GM23338 (cell line): ENCODE data around the gene RHCG. TPM values are rescaled to one million over a fixed set of nuclear protein-coding genes. Genes with fewer than 3 reads are reported as not detected.

Experiments
- ATAC-seq: fragments of 200-7000 bp; cut with Tn5 transposase; 3 replicates; pipeline ENCODE4 v1.9.1; 2020
- DNase-seq: peaks from one replicate; pipeline ENCODE4 v3.0.0-alpha.2; 2015; ENCODE audit warnings: low spot score
- H2AFZ ChIP-seq: fragments of 200-600 bp; sonication (generic); 2 replicates; pipeline ENCODE4 v1.8.0; 2016; ENCODE audit warnings: antibody characterized with exemption, mild to moderate bottlenecking, moderate library complexity
- H3F3A ChIP-seq: fragments of 200-600 bp; sonication (generic); replicated peaks from 2 replicates; pipeline ENCODE4 v1.8.0; 2017; ENCODE audit warnings: antibody characterized with exemption, mixed run types, low read depth
- H3K27ac ChIP-seq: fragments of 200-600 bp; sonication (generic); 2 replicates; pipeline ENCODE4 v1.6.1; 2016; ENCODE audit warnings: low read depth
- H3K27me3 ChIP-seq: fragments of 200-600 bp; sonication (generic); 2 replicates; pipeline ENCODE4 v1.8.0; 2016; ENCODE audit warnings: mild to moderate bottlenecking, mixed run types, moderate library complexity; ENCODE audit not compliant: insufficient read depth
- H3K36me3 ChIP-seq: fragments of 200-600 bp; sonication (generic); 2 replicates; pipeline ENCODE4 v1.8.0; 2016; ENCODE audit warnings: mild to moderate bottlenecking; ENCODE audit not compliant: insufficient read depth
- H3K4me1 ChIP-seq: fragments of 200-600 bp; sonication (generic); 2 replicates; pipeline ENCODE4 v1.8.0; 2016; ENCODE audit warnings: mild to moderate bottlenecking, moderate library complexity; ENCODE audit not compliant: insufficient read depth
- H3K4me2 ChIP-seq: fragments of 200-600 bp; sonication (generic); 2 replicates; pipeline ENCODE4 v1.7.1; 2017; ENCODE audit warnings: mixed run types
- H3K4me3 ChIP-seq: fragments of 200-600 bp; sonication (generic); 2 replicates; pipeline ENCODE4 v1.6.1; 2016; ENCODE audit warnings: mixed run types
- H3K79me2 ChIP-seq: fragments of 200-600 bp; sonication (generic); replicated peaks from 2 replicates; pipeline ENCODE4 v1.8.0; 2017; ENCODE audit warnings: mild to moderate bottlenecking; ENCODE audit not compliant: insufficient read depth
- H3K9me2 ChIP-seq: fragments of 200-600 bp; sonication (generic); 2 replicates; pipeline ENCODE4 v1.8.0; 2017; ENCODE audit not compliant: insufficient read depth
- H4K20me1 ChIP-seq: fragments of 200-600 bp; sonication (generic); replicated peaks from 2 replicates; pipeline ENCODE4 v1.8.0; 2017; ENCODE audit warnings: mild to moderate bottlenecking; ENCODE audit not compliant: insufficient read depth
- H3K27ac Mint-ChIP-seq: 2 replicates; pipeline ENCODE4 v1.8.0; 2020; ENCODE audit warnings: inconsistent platforms, mild to moderate bottlenecking, moderate library complexity, mixed read lengths
- H3K27me3 Mint-ChIP-seq: 3 replicates; pipeline ENCODE4 v1.8.0; 2022; ENCODE audit warnings: low read depth, mild to moderate bottlenecking, moderate library complexity, mixed read lengths, inconsistent platforms; ENCODE audit not compliant: insufficient read depth, poor library complexity
- H3K36me3 Mint-ChIP-seq: 3 replicates; pipeline ENCODE4 v1.8.0; 2021; ENCODE audit warnings: low read depth, mild to moderate bottlenecking, inconsistent platforms, moderate library complexity, mixed read lengths
- H3K4me1 Mint-ChIP-seq: 3 replicates; pipeline ENCODE4 v1.8.0; 2020; ENCODE audit warnings: mild to moderate bottlenecking, inconsistent platforms, mixed read lengths
- H3K4me3 Mint-ChIP-seq: 3 replicates; pipeline ENCODE4 v1.8.0; 2021; ENCODE audit warnings: moderate library complexity, mild to moderate bottlenecking, inconsistent platforms, mixed read lengths
- H3K9me3 Mint-ChIP-seq: 3 replicates; pipeline ENCODE4 v1.8.0; 2020; ENCODE audit warnings: moderate library complexity, mild to moderate bottlenecking, inconsistent platforms, mixed read lengths
- CREB1 ChIP-seq: fragments of 250-450 bp; sonication (Bioruptor Pico); IDR thresholded peaks from 2 replicates; pipeline ENCODE4 v1.5.0; 2020; ENCODE audit warnings: low read depth, mild to moderate bottlenecking, moderate library complexity
- CTCF ChIP-seq, 2 experiments: fragments of 200-600 bp in 1 of 2; sonication (generic) in 1 of 2; conservative IDR thresholded peaks; 2 replicates each; pipeline versions ENCODE4 v1.5.1 to v1.6.1; 2016 to 2017; ENCODE audit warnings: antibody characterized with exemption in 2 of 2, low read depth in 2 of 2, mild to moderate bottlenecking in 2 of 2, moderate library complexity in 1 of 2
- ETS1 ChIP-seq: IDR thresholded peaks from 2 replicates; pipeline ENCODE4 v1.6.1; 2016; ENCODE audit warnings: antibody characterized with exemption
- EZH2 ChIP-seq: fragments of 200-600 bp; sonication (generic); IDR thresholded peaks from one replicate; pipeline ENCODE4 v1.8.0; 2017; ENCODE audit warnings: antibody characterized with exemption, mild to moderate bottlenecking, low read depth; ENCODE audit not compliant: unreplicated experiment
- EZH2phosphoT487 ChIP-seq: fragments of 200-600 bp; sonication (generic); IDR thresholded peaks from one replicate; pipeline ENCODE4 v1.8.1; 2018; ENCODE audit warnings: antibody characterized with exemption; ENCODE audit not compliant: unreplicated experiment
- JUNB ChIP-seq: IDR thresholded peaks from one replicate; pipeline ENCODE4 v1.6.1; 2016; ENCODE audit warnings: antibody characterized with exemption; ENCODE audit not compliant: unreplicated experiment
- NANOG ChIP-seq: IDR thresholded peaks from 2 replicates; pipeline ENCODE4 v1.6.1; 2016; ENCODE audit warnings: antibody characterized with exemption, borderline replicate concordance
- POLR2AphosphoS5 ChIP-seq: IDR thresholded peaks from 2 replicates; pipeline ENCODE4 v1.6.1; 2016; ENCODE audit warnings: antibody characterized with exemption, low read depth
- REST ChIP-seq: IDR thresholded peaks from one replicate; pipeline ENCODE4 v1.6.1; 2018; ENCODE audit warnings: antibody characterized with exemption; ENCODE audit not compliant: unreplicated experiment
- STAT1 ChIP-seq: IDR thresholded peaks from one replicate; pipeline ENCODE4 v1.6.1; 2016; ENCODE audit warnings: antibody characterized with exemption; ENCODE audit not compliant: unreplicated experiment
- ZNF114 ChIP-seq: fragments of 250-450 bp; sonication (Bioruptor Pico); IDR thresholded peaks from 2 replicates; pipeline ENCODE4 v1.5.0; 2020; ENCODE audit warnings: mild to moderate bottlenecking, moderate library complexity
- ZNF331 ChIP-seq: fragments of 250-450 bp; sonication (Bioruptor Pico); IDR thresholded peaks from 2 replicates; pipeline ENCODE4 v1.5.0; 2020; ENCODE audit warnings: low read depth, mild to moderate bottlenecking, moderate library complexity
- ZNF462 ChIP-seq: fragments of 250-450 bp; sonication (Bioruptor Pico); IDR thresholded peaks from 2 replicates; pipeline ENCODE4 v1.5.0; 2020; ENCODE audit warnings: mild to moderate bottlenecking, moderate library complexity
- polyA plus RNA-seq: library from polyadenylated mRNA; unstranded; fragments of >200 nt; fragmentation: Nextera tagmentation; extraction: Ambion mirVana; gene quantifications from 2 replicates; pipeline ENCODE4 v1.2.1, GENCODE V29; 2016
- total RNA-seq: library from RNA; depleted of rRNA; stranded (reverse); fragments of >200 nt; shearing (Covaris generic); gene quantifications from 2 replicates; pipeline ENCODE4 v1.2.3, GENCODE V29; 2014

Gene RHCG
- total and polyA plus RNA-seq, 2 experiments from 2014 or later: 0.21 to 0.63 TPM

GRCh38 chr15:89439764-89440163 is 56.6 kb downstream of the RHCG start:
- peaks cover 3% of the 10 kb centered on the region; the same call in 1 of the 2 replicates for H3K27me3 ChIP-seq
- Mint-ChIP-seq H3K36me3 (no peaks in the 10 kb centered on the region), H3K9me3 (no peaks in the 10 kb centered on the region; the same call in 2 of the 3 replicates), H3K4me1 (peaks cover 23% of the 10 kb centered on the region), H3K4me3 (no peak overlapping the region), H3K27ac (no peak overlapping the region), H3K27me3 (peaks cover 13% of the 10 kb centered on the region)
- H3K79me2 ChIP-seq: no peaks in the 10 kb centered on the region
- TF ChIP-seq POLR2AphosphoS5 (no peak), ZNF114 (CRISPR knock-in tag) (no peak), CREB1 (CRISPR knock-in tag) (no peak), ETS1 (no peak), REST (no peak), NANOG (no peak), CTCF (conservative IDR thresholded peaks at IDR 0.05; ENCODE audit: low read depth in 2 of 2) (no peak), ZNF331 (CRISPR knock-in tag) (no peak), ZNF462 (no peak), STAT1 (no peak), EZH2phosphoT487 (no peak), JUNB (no peak), EZH2 (no peak)
- no peak overlapping the region for H3K27ac ChIP-seq
- no peak for DNase-seq
- H2AFZ ChIP-seq: no peak overlapping the region
- peaks cover 11% of the 10 kb centered on the region for H3K4me1 ChIP-seq
- no peaks in the 10 kb centered on the region for H3K36me3 ChIP-seq
- H4K20me1 ChIP-seq: no peaks in the 10 kb centered on the region
- no peaks in the 10 kb centered on the region for H3F3A ChIP-seq
- no peak for ATAC-seq
- H3K9me2 ChIP-seq: no peaks in the 10 kb centered on the region
- no peak overlapping the region for H3K4me2 ChIP-seq
- no peak overlapping the region for H3K4me3 ChIP-seq
